Type B pancreatic cell (in vitro differentiated cells): ENCODE measurements around the gene PPP6R3. TPM values are rescaled to one million over a fixed set of nuclear protein-coding genes. Genes with fewer than 3 reads are reported as not detected.
A peak's percentile ranks its signal among the peaks of the same experiment; 100 is the strongest.

Experiments
- DNase-seq: peaks from one replicate; pipeline ENCODE4 v3.0.0; 2021; ENCODE audit warnings: mixed read lengths; ENCODE audit not compliant: unreplicated experiment; ENCODE audit errors: extremely low spot score
- H3K27ac Mint-ChIP-seq: 2 replicates; pipeline ENCODE4 v1.8.0; 2021; ENCODE audit warnings: mild to moderate bottlenecking, mixed read lengths
- H3K27me3 Mint-ChIP-seq: 2 replicates; pipeline ENCODE4 v1.8.0; 2021; ENCODE audit warnings: mixed read lengths
- H3K36me3 Mint-ChIP-seq: 2 replicates; pipeline ENCODE4 v1.8.0; 2021; ENCODE audit warnings: mixed read lengths
- H3K4me1 Mint-ChIP-seq: one replicate; pipeline ENCODE4 v1.8.0; 2021; ENCODE audit warnings: mixed read lengths; ENCODE audit not compliant: unreplicated experiment
- H3K4me3 Mint-ChIP-seq: 2 replicates; pipeline ENCODE4 v1.8.0; 2021; ENCODE audit warnings: mild to moderate bottlenecking, mixed read lengths
- H3K9me3 Mint-ChIP-seq: 2 replicates; pipeline ENCODE4 v1.8.0; 2021; ENCODE audit warnings: mixed read lengths
- CTCF ChIP-seq: fragments of 200-600 bp; sonication (generic); conservative IDR thresholded peaks from 2 replicates; pipeline ENCODE4 v1.5.0; 2021; ENCODE audit warnings: antibody characterized with exemption, mild to moderate bottlenecking
- total RNA-seq: library from RNA; stranded (reverse); gene quantifications from 2 replicates; pipeline ENCODE4 v1.2.1, GENCODE V29; 2021; ENCODE audit warnings: low replicate concordance

The PPP6R3 gene
- total RNA-seq, 1 donor from 2014 or later = 104 TPM

- peak overlapping the region; percentile 67 for H3K27ac Mint-ChIP-seq
- peaks cover 12% of the 10 kb centered on the region for H3K4me1 Mint-ChIP-seq
- H3K36me3 Mint-ChIP-seq = peaks cover 7% of the 10 kb centered on the region
- no peak for TF ChIP-seq CTCF
- DNase-seq = peak; percentile 65
- H3K9me3 Mint-ChIP-seq = no peaks in the 10 kb centered on the region
- H3K27me3 Mint-ChIP-seq = no peaks in the 10 kb centered on the region
- H3K4me3 Mint-ChIP-seq = no peak overlapping the region
These were observed 23.3 kb upstream of the PPP6R3 start for GRCh38 chr11:68436985-68437926.

DNA sequence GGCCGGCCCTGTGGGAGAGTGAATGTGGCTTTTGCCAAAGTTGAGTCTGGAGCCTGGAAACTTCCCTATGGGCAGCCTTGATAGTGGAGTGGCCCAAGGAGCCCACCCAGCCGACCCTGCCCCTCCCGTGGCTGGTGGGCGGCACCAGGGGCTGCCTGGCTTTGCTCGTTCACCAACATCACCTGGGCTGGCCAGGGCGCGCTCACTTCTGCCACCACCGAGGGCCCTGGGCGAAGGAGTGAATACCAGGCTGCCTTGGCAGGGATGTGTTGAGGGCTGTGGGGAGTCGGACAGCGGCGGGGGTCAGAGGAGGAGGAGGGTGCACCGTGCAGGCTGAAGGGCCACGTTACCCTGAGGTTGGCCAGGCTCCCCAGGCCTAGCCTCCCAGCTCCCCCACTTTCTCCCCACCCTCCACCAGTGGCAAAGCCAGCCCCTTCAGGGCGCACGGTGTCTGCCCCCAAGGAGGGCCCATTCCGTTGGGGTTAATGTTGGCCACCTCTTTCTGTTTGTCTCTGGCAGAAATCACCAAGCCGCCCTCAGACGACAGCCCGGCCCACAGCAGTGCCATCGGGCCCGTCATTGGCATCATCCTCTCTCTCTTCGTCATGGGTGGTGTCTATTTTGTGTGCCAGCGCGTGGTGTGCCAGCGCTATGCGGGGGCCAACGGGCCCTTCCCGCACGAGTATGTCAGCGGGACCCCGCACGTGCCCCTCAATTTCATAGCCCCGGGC is 22.5 kb upstream of the PPP6R3 start:
- no peak for TF ChIP-seq CTCF
- Mint-ChIP-seq H3K4me3 (no peak overlapping the region), H3K27me3 (no peaks in the 10 kb centered on the region), H3K36me3 (peaks cover 12% of the 10 kb centered on the region), H3K27ac (no peak overlapping the region), H3K9me3 (no peaks in the 10 kb centered on the region), H3K4me1 (peaks cover 13% of the 10 kb centered on the region)
- DNase-seq = peak; percentile 66

DNA sequence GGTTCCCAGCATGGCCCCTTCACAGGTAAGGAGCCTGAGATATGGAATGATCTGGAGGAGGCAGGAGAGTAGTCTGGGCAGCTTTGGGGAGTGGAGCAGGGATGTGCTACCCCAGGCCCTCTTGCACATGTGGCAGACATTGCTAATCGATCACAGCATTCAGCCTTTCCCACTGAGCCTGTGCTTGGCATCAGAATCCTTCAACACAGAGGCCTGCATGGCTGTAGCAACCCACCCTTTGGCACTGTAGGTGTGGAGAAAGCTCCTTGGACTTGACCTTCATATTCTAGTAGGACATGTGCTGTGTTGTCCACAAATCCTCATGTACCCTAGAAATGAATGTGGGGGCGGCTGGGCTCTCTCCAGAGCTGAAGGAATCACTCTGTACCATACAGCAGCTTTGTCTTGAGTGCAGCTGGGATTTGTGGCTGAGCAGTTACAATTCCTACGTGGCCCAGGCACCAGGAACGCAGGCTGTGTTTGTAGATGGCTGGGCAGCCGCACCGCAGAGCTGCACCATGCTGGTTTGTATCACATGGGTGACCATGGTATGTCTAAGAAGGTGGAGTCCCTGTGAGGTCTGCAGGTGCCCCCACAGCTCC is 21.8 kb upstream of the PPP6R3 start:
- Mint-ChIP-seq H3K36me3 (peaks cover 13% of the 10 kb centered on the region), H3K9me3 (no peaks in the 10 kb centered on the region), H3K4me1 (peaks cover 13% of the 10 kb centered on the region), H3K27me3 (no peaks in the 10 kb centered on the region), H3K4me3 (no peak overlapping the region), H3K27ac (no peak overlapping the region)
- no peak for DNase-seq
- TF ChIP-seq CTCF = no peak

DNA sequence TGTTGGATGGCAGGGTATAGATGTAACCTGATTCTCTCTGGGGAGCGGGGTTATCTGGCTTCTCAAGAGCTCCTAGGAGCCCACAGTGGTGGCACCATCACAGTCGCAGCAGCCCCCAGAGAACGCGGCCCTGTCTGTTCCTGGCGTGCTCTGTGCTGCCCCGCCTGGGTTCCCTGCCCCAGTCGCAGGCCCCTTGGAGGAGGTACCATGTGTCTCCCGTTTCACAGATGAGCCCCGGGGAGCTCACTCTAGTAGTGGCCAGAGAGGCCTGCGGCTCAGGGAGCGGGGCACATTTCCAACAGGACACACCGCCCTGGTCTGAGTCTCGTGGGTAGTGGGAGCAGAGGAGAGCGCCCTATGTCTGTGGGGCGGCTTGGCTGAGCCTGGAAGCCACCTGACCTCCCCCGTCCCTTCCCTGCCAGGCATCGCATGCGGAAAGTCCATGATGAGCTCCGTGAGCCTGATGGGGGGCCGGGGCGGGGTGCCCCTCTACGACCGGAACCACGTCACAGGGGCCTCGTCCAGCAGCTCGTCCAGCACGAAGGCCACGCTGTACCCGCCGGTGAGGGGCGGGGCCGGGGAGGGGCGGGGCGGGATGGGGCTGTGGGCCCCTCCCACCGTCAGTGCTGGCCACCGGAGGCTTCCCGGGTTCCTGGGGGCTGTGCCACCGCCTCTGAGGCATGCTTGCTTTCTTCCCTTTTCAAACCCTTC is 21.0 kb upstream of the PPP6R3 start:
- Mint-ChIP-seq H3K9me3 (no peaks in the 10 kb centered on the region), H3K36me3 (peaks cover 16% of the 10 kb centered on the region), H3K4me1 (peaks cover 13% of the 10 kb centered on the region), H3K27me3 (no peaks in the 10 kb centered on the region), H3K4me3 (no peak overlapping the region), H3K27ac (no peak overlapping the region)
- no peak for DNase-seq
- TF ChIP-seq CTCF = no peak

DNA sequence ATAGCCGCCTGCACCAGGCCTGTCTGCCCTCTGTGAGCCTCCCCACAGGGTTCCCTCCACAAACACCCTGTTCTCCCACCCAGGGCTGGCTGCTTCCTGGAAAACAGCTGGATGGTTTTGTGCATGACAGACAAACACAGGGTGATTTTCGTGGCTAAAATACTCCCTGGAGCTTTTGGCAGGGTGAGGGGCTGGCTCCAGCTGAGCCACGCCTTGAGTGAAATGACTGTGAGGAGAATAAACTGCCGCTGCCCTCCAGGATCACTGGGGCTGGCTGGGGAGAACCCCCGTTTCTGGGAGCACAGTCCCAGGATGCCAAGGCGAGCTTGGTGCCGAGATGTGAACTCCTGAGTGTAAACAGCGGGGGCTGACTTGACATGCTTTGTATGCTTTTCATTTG is 20.3 kb upstream of the PPP6R3 start:
- Mint-ChIP-seq H3K27me3 (no peaks in the 10 kb centered on the region), H3K4me1 (peaks cover 13% of the 10 kb centered on the region), H3K9me3 (no peaks in the 10 kb centered on the region), H3K27ac (no peak overlapping the region), H3K4me3 (no peak overlapping the region), H3K36me3 (peaks cover 16% of the 10 kb centered on the region)
- TF ChIP-seq CTCF = no peak
- DNase-seq = no peak
